H1 (cell line): Measurements from ENCODE around the gene ZXDB. TPM values are rescaled to one million over a fixed set of nuclear protein-coding genes. Genes with fewer than 3 reads are reported as not detected.

ENCODE experiments used
- BCL11A ChIP-seq, 2 experiments: IDR thresholded peaks; one replicate each; pipeline ENCODE4 v1.6.1; 2011; ENCODE audit warnings: low read depth in 2 of 2, low read length in 2 of 2, mild to moderate bottlenecking in 2 of 2
- CBX5 ChIP-seq: fragments of 300-800, 300-1000 bp; sonication (generic); IDR thresholded peaks from 2 replicates; pipeline ENCODE4 v1.7.1; 2016; ENCODE audit warnings: antibody characterized with exemption, low read length, low read depth
- CHD7 ChIP-seq: fragments of 300-600 bp; sonication (generic); IDR thresholded peaks from 2 replicates; pipeline ENCODE4 v1.7.1; 2012; ENCODE audit warnings: low read length, moderate library complexity, mild to moderate bottlenecking, inconsistent platforms; ENCODE audit not compliant: insufficient replicate concordance
- FOSL1 ChIP-seq: IDR thresholded peaks from 2 replicates; pipeline ENCODE4 v1.6.1; 2011; ENCODE audit warnings: mild to moderate bottlenecking, low read depth, low read length, moderate library complexity; ENCODE audit not compliant: insufficient read depth
- JUND ChIP-seq: IDR thresholded peaks from 2 replicates; pipeline ENCODE4 v1.6.1; 2011; ENCODE audit warnings: mild to moderate bottlenecking, improper control_type of control experiment, low read length
- MAX ChIP-seq: IDR thresholded peaks from 2 replicates; pipeline ENCODE4 v1.6.1; 2012; ENCODE audit warnings: inconsistent platforms
- NANOG ChIP-seq: IDR thresholded peaks from 2 replicates; pipeline ENCODE4 v1.6.1; 2011; ENCODE audit warnings: low read length, low read depth, mild to moderate bottlenecking, inconsistent platforms; ENCODE audit not compliant: insufficient read depth, poor library complexity, severe bottlenecking
- NRF1 ChIP-seq: IDR thresholded peaks from 2 replicates; pipeline ENCODE4 v1.6.1; 2011; ENCODE audit warnings: mild to moderate bottlenecking, low read depth, low read length, improper control_type of control experiment
- PHF8 ChIP-seq: fragments of 200-600 bp; sonication (generic); conservative IDR thresholded peaks from 2 replicates; pipeline ENCODE4 v1.7.1; 2012; ENCODE audit warnings: low read depth, mild to moderate bottlenecking, inconsistent platforms, low read length, moderate library complexity
- POLR2AphosphoS5 ChIP-seq: IDR thresholded peaks from 2 replicates; pipeline ENCODE4 v1.6.1; 2011; ENCODE audit warnings: low read depth, low read length
- RXRA ChIP-seq: IDR thresholded peaks from 2 replicates; pipeline ENCODE4 v1.6.1; 2011; ENCODE audit warnings: low read depth, mild to moderate bottlenecking, low read length, moderate library complexity; ENCODE audit not compliant: insufficient read depth
- SP2 ChIP-seq: IDR thresholded peaks from 2 replicates; pipeline ENCODE4 v1.6.1; 2012; ENCODE audit warnings: mild to moderate bottlenecking, low read length, inconsistent platforms
- polyA plus RNA-seq, 7 experiments: library from polyadenylated mRNA; depleted of rRNA in 3 of 7; stranded (reverse) in 5 of 7; unstranded in 2 of 7; fragments of >200 nt in 5 of 7; fragments of 200-250 nt in 2 of 7; gene quantifications; 1 replicate in 5 of 7; 2 replicates in 1 of 7; 4 replicates in 1 of 7; pipeline versions ENCODE4 v1.2.1 to v1.2.3, GENCODE V29; 2011 to 2013; ENCODE audit warnings: missing spikeins in 2 of 7, mixed read lengths in 2 of 7
- total RNA-seq: library from RNA; stranded (reverse); fragmentation: NEBNext Ultra II Directional; extraction: Animal tissue kit (Norgen Biotek cat#: 25700); gene quantifications from 2 replicates; pipeline ENCODE4 v1.2.1, GENCODE V29; 2021

ZXDB gene
- total and polyA plus RNA-seq, 2 of the 8 experiments (the other 6 are each of a cell fraction or from before 2014, with no cell fraction given): 4.0 to 6.7 TPM

GRCh38 chrX:57583477-57583876 is 8.3 kb upstream of the ZXDB start (continued):
- TF ChIP-seq CHD7: no peak
- no peak for TF ChIP-seq SP2
- TF ChIP-seq BCL11A (IDR thresholded peaks at IDR 0.05; ENCODE audit: low read depth in 2 of 2, low read length in 2 of 2): no peak
- TF ChIP-seq CBX5: no peak
- no peak for TF ChIP-seq FOSL1
- no peak for TF ChIP-seq JUND
- no peak for TF ChIP-seq MAX
- no peak for TF ChIP-seq NRF1
- no peak for TF ChIP-seq PHF8
- TF ChIP-seq NANOG: no peak
- no peak for TF ChIP-seq RXRA
- no peak for TF ChIP-seq POLR2AphosphoS5
